AG20443 (cell line): ENCODE measurements around the gene PPP2R2C.

ENCODE experiments used
- DNase-seq: peaks from one replicate; pipeline ENCODE4 v3.0.0; 2012; ENCODE audit warnings: low spot score, mixed read lengths

PPP2R2C gene

GRCh38 chr4:6424425-6424824 is 48.0 kb downstream of the PPP2R2C start:
- no peak for DNase-seq

GRCh38 chr4:6423575-6423974 is 48.8 kb downstream of the PPP2R2C start:
- DNase-seq, result no peak

GRCh38 chr4:6422866-6423265 is 49.5 kb downstream of the PPP2R2C start:
- no peak for DNase-seq

GRCh38 chr4:6422105-6422504 is 50.3 kb downstream of the PPP2R2C start:
- no peak for DNase-seq

GRCh38 chr4:6421397-6421796 is 51.0 kb downstream of the PPP2R2C start:
- DNase-seq, result no peak

GRCh38 chr4:6420972-6421371 is 51.4 kb downstream of the PPP2R2C start:
- no peak for DNase-seq

- DNase-seq, result no peak
These were observed 52.4 kb downstream of the PPP2R2C start for GRCh38 chr4:6420036-6420435.

GRCh38 chr4:6419452-6420028 is 52.9 kb downstream of the PPP2R2C start:
- peak; percentile 40 for DNase-seq

- DNase-seq, result no peak
These were observed 54.1 kb downstream of the PPP2R2C start for GRCh38 chr4:6418193-6418755.

GRCh38 chr4:6417516-6418050 is 54.8 kb downstream of the PPP2R2C start:
- no peak for DNase-seq

GRCh38 chr4:6416518-6417286 is 55.7 kb downstream of the PPP2R2C start:
- DNase-seq, result no peak

- DNase-seq, result no peak
These were observed 57.2 kb downstream of the PPP2R2C start for GRCh38 chr4:6415031-6415705.

- DNase-seq, result no peak
These were observed 57.8 kb downstream of the PPP2R2C start for GRCh38 chr4:6414578-6414977.

GRCh38 chr4:6410664-6411063 is 61.8 kb downstream of the PPP2R2C start:
- DNase-seq, result no peak

GRCh38 chr4:6410068-6410467 is 62.3 kb downstream of the PPP2R2C start:
- DNase-seq, result no peak

GRCh38 chr4:6409381-6409780 is 63.0 kb downstream of the PPP2R2C start:
- DNase-seq, result no peak

GRCh38 chr4:6408263-6408662 is 64.2 kb downstream of the PPP2R2C start:
- no peak for DNase-seq

- DNase-seq, result no peak
These were observed 67.1 kb downstream of the PPP2R2C start for GRCh38 chr4:6405397-6405706.

GRCh38 chr4:6404611-6405396 is 67.6 kb downstream of the PPP2R2C start:
- no peak for DNase-seq

- no peak for DNase-seq
These were observed 69.1 kb downstream of the PPP2R2C start for GRCh38 chr4:6403400-6403685.

GRCh38 chr4:6402566-6403399 is 69.6 kb downstream of the PPP2R2C start:
- DNase-seq, result no peak
